NCI-H524 treated with DMSO at 0.1 percent for 48 hours (cell line): ENCODE measurements around the gene DNM2.

ENCODE experiments used
- DNase-seq: peaks from one replicate; lab custom pipeline; 2025; lab: John Stamatoyannopoulos, UW

The DNM2 gene

DNA sequence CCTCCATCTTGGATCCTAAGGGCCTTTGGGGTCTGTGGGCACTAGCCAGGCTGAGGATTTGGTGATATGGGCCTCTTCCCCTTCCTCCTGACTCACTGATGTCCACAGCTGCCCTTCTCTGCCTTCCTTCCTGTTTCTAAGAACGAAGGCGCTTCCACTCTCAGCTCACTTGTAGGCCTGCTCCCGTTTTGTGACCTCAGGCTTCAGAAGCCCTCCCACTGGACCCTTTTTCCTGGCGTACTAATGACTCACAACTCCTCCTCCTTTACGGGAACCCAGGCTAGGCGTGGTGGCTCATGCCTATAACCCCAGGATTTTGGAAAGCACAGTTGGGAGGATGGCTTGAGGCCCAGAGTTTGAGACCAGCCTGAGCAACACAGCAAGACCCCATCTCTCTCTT, 62.5 kb downstream of the DNM2 start:
- no peak for DNase-seq

DNA sequence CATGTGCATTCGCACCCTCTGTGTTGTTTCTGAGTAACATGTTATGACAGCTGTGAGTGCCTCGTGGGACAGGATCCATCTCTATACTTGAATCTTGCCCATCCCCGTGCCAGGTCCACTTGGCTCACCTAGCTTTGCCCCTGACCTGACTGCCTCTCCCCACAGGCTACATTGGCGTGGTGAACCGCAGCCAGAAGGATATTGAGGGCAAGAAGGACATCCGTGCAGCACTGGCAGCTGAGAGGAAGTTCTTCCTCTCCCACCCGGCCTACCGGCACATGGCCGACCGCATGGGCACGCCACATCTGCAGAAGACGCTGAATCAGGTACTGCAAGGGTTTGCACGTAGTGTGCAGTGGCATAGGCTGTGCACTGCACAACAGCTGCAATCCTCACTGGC, 64.9 kb downstream of the DNM2 start:
- no peak for DNase-seq

DNA sequence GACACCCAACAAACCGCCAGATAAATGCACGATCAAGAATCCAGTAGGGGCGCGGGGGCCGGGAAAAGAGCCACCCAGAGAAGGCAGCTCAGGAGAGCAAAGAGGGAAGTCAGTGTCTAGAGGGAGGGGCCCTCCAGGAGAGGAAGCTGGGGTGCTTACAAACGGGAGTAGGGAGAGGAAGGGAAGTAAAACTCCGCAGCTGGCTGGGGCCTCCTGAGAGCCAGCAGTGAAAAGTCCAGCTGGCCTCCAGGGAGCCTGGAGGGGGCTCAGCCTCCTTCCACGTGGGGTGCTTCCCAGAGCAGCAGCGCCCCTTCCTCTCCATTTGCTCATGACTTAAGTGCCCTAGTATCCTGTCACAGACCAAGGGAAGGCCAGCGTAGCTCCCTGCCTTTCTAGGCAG, 66.4 kb downstream of the DNM2 start:
- DNase-seq, result no peak

DNA sequence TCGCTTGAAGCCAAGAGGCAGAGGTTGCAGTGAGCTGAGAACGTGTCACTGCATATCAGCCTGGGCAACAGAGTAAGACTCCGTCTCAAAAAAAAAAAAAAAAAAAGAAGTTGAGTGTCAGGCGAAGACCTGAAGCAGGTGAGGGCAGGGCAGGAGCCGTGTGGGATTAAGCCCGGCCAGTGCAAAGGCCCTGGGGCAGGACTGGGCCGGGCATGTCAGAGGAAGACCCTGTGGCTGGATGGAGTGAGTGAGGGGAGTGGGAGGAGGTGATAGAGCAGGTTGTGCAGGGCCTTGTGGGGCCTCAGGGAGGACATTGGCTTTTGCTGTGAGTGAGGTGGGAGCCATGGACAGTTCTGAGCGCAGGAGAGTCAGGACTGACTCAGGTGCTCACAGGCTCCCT, 70.3 kb downstream of the DNM2 start:
- DNase-seq, result no peak

DNA sequence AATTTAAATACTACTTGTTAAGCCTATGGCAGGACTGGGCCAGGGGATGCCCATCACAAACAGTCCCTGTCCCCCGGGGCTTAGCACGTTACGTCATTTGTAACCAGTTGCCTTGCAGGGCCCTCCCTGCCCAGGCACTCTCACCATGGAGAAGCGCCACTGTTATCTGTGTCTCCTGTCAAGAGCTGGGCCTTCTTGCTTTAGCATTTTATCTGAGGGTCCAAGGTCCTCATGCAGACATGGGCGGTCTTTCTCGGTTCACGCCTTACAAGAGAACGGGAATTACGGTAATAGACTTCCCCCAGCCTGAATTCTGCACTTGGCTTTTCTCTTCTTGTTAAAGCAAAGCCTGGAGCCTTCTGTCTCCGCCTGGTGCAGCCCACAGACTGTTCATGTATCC, 72.0 kb downstream of the DNM2 start:
- no peak for DNase-seq

DNA sequence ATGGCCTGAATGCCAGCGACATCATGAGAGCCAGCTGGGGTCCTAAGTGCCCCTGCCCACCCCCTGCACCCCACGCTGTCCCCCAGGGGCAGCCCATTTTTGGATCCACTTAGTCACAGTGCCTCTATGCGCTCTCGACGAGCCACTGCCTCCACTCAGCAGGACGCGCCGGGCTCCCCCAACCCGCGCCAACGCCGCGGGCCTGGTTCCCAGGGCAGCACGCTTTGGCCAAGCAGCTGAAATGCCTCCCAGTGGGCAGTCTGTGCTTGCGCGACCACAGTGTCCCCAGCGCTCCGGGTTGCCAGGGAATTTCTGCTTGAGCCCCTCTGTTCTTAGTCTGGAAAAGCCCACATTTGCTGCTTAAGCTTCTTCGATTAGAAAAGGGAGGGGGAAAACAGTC, 78.8 kb downstream of the DNM2 start:
- DNase-seq, result no peak

DNA sequence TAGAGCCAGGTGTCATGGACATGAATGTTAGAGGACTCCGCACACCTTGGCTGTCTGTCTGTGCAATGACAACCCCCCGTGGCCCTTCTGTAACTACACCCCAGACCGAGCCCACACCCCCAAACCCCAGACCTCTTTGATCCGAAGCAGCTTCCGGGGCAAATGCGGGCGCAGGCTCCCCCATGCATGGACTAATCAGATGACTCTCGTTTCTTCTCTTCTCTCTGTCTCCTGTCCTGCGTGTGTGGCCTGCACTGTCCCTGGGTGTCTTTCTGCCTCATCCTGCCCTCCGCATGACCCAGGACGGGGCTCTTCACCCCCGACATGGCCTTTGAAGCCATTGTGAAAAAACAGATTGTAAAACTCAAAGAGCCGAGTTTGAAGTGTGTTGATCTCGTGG, 79.2 kb downstream of the DNM2 start:
- no peak for DNase-seq

DNA sequence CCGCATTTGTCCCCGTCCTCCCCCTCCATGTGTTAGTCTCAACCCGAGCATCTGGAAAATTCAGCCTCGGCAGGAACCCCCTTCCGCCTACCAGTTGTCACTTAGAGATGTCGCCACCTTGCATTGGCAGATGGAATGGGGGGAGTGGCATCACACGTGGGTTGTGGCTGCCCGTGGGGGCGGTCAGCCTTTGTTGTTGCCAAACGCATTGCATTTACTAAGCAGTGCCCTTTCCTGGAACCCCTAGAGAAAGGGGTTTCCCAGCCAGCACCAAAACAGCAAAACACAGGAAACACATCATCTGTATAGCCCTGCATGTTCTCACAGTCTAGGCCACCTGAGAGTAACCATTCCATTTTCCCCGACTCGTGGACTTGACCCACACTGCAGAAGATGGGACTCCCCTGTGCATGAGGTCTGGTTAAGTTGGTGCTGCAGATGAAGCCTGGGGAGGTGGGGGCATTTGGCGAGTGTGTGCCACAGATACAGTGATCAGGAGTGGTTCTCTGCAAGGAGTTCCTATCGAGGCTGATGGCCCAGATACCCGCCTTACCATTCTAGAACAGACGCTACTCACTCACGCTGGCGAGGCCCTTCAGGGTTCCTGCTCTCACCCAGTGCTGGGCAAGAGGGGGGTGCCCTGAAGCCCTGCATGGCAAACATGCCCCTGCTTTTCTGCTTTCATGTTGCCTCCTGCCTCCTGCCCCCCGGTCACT, 79.8 kb downstream of the DNM2 start:
- no peak for DNase-seq

DNA sequence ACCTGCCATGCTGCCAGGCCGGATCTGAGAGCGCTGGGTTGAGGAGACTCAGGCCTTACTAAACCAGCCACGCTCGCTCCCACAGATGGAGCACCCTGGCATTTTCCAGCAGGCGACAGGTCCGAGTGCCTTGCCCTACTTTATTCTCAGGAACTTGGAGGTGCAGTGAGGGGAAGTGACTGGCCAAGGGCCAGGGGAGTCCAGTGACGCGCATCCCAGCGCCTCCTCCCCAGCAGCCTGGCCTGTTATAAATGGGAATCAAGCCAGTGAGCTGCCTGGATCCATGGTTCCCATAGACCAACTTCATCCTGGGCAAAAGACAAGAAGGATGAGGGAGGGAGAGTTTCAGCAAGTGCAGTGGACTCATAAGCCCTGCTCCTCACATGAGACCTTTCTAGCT, 82.6 kb downstream of the DNM2 start:
- DNase-seq, result no peak

DNA sequence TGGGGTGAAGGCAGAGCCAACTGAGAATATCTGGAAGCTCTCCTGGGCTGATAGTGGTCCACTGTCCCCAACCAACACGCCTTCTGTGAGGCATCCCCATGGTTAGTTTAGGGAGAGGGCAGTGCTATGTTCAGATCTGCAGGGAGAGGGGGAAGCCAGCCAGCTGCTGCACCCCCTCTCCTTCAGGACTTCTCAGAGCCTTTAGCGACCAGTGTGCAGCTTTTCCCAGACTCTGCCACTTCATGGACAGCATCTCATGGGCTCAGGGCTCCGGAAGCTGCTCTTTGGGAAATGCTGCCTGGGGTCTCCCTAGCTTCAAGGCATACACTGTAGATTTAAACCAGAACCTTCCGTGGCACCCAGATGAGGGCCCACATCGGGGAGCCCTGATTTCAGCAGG, 84.6 kb downstream of the DNM2 start:
- DNase-seq, result no peak

DNA sequence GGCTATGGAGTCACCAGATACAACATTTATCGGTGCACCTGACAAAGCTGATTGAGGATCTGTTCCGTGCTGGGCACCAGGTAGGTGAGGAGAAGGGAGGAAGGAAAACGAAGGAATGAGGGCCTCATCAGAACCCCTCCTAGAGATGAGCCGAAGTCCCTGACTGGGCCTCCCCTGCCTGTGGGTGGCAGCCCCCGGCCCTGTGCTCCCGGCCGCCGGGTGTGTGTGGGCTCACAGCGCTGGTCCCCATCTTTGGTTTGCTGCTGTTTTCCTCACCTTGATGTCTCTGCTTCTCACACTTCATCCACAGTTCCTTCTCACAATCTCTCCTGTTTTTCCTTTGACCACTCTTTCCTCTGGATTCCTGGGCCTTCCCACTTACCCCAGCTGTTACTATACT, 85.4 kb downstream of the DNM2 start:
- no peak for DNase-seq

DNA sequence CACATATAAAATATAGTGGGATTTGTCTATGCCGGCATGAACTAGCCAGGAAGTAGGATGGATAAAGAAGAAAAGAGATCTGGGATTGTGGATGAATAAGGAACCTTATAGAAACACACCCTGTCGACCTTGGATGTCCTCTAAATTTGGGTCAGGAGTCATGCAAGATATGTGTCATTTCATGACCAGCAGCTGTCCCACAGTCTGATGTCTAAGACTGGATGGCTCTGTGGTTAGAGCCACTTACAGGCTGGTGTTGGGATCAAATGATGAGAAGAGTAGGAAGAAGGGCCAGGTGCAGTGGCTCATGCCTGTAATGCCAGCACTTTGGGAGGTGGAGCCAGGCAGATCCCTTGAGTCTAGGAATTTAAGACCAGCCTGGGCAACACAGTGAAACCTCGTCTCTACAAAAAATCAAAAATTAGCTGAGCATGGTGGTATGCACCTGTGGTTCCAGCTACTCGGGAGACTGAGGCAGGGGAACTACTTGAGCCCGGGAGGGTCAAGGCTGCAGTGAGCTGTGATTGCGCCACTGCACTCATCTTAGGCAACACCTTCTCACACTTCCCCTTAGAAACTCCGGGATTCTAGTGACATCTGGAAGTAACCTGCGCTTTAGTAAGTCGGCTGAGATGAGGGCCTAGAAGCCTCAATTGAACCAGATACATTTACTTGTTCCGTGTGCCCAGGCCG, 87.3 kb downstream of the DNM2 start:
- DNase-seq, result peak; percentile 25

DNA sequence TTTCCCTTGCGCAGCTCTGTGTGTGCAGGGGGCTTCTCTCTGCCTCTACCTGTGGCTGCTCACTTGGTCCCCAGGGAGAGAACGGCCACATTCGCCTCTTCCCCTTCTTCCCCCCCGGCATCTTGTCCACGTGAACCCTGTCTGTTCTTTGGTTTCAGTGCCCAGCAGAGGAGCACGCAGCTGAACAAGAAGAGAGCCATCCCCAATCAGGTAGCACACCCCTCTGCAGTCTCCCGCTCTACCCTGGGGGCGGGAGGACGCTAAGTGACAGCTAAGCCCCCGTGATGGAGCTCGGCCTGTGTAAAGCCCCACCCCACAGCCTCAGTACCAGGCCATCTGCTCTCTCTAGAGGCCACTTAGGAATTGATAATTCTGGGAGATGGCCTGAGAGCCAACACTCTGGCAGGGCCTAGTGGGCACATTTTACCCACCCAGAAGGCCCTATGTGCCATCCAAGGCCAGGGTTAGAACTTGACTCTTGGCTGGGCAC, 87.9 kb downstream of the DNM2 start:
- peak; percentile 88 for DNase-seq

DNA sequence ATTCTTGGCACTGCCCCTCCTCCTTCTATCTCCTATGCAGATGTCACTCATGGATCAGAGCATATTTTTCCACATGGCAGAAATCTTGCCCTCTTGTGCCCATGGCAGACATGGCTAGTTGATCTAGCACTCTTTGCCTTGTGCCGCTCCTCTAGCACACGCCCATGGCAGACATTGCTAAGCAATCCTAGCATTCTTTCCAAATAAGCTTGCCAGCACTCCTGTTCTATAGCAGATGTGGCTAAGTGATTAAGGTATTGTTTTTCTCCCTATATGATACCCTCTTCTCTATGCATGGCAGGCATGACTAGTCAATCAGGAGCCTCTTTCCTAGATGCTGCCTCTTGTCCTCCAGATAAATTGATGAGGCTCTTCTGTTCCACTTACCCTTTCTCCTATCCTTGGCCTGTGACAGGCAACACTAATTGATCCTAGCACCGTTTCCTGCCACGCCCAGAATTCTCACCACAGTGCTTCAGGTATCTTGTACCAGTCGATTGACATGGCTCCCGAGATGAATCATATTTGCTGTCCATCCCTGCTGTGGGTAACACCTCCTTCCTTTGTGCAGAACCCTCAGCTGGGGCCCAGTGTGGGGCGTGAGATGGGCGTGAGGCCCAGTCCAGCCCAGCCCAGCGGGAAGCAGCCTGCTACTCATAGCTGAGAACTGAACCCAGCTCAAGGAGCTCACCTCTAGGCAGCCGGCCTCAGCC, 91.2 kb downstream of the DNM2 start:
- no peak for DNase-seq

DNA sequence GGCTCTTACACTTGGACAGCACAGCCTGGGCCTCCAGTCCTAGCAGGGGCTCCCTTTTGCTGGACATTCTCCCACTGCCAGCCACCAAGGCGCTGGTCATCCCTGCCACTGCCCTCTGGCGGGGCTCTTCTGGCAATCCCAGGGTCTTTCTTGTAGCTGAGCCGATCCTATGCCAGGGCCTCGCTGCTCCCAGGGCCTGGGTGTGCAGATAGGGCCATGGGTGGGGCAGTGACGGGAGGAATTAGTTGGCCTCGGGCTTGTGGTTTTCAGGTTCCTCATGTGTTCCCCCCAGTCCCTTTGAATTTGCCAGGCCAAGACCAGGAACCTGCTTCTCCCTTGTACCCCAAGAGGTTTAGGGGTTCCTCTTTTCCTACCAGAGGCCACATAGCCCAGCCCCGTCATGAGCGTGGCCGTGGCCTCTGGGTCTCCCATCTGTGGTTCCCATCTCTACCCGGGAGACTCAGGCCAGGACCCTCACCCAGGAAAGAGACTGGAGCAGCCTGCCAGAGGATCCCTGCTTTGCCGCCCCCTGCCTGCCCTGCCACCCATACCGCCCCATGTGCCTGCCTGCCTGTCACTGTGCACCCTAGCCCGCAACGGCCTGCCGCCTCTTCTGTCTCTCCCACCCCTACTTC, 91.9 kb downstream of the DNM2 start:
- DNase-seq, result no peak

DNA sequence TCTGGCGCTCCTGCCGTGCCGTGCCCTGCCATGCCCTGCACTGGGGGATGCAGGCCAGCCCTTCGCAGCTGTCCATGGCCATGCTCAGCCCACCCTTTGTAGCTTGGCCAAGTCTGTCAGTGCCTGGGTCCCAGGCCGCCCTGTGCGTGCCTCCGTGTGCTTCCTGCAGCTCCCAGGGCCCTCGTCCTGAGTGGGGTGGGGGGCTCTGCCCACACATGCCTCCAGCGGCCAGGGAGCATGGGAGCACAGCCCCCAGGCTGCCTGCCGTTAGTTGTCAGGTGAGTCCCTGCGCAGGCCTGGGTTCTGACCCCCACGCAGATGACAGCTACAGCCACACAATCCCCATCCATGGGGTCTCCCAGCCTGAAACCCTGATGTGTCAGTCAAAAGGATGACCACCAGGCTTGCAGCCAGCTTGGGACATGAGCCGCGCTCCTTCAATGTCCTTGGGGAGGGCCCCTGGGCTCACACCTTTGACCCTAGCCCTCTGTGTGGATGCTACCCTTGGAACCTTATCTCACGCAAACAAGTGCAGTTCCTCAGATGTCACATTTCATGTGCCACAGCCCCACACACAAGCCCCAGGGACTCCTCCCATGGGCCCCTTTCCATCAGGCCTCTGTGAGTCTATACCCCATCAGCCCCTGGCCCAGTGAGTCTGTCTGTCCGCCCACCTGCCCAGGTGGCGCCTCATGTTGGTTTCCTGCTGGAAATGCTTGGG, 93.7 kb downstream of the DNM2 start:
- DNase-seq, result no peak

DNA sequence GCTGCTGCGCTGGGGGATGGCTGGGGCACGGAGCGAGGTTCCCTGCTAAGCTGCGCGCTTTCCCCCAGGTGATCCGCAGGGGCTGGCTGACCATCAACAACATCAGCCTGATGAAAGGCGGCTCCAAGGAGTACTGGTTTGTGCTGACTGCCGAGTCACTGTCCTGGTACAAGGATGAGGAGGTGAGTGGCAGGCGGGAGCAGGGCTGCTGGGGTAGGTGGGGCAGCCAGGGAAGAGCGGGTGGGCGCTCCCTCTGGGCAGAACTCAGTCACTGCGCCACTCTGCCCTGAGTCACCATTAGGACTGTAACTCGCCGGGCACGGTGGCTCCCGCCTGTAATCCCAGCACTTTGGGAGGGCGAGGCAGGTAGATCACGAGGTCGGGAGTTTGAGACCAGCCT, 94.3 kb downstream of the DNM2 start:
- no peak for DNase-seq

DNA sequence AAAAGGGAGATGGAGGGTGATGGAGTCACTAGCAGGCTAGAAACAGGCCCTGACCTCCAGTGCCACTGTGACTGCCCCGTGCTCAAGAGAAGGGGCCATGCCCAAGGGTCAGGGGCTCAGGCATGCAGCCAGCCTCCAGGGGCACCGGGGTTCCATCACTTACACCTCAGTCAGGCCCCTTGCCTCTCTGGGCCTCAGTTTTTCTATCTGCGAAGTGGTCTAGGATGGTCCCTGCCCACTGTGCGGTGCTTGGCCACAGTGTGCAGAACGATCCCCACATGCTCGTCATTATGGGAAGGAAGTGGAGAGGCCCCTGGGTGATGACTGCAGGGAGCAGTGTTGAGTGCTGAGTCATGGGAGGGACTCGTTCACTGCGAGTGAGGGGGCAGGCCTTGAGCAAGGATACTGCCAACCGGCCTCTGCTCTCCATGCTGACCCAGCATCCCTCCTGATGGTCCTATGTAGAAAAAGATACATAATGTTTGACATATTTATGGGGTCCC, 95.1 kb downstream of the DNM2 start:
- no peak for DNase-seq

DNA sequence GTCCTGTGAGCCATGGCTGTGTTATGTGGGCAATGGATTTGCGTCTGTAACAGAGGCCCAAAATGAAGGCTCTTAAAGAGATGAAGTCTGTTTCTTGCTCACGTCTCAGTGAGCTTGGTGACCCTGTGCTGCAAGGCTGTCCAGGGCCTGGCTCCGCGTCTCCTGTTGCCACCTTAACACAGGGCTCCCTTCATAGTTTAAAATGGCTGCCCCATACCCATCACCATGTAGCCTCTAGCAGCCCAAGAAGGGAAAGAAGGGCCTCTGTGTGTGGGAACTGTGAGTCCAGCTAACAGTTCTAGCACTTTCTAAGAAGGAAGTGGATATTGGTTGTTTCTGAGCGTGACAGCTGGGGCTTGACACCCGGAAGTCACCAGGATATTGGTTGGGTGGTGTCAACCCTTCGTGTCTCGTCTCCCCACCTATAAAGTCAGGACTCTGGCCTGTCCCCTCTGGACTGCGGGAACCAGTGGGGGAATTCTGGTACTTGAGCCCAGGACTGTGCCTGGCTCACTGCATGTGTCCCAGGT, 97.2 kb downstream of the DNM2 start:
- no peak for DNase-seq

DNA sequence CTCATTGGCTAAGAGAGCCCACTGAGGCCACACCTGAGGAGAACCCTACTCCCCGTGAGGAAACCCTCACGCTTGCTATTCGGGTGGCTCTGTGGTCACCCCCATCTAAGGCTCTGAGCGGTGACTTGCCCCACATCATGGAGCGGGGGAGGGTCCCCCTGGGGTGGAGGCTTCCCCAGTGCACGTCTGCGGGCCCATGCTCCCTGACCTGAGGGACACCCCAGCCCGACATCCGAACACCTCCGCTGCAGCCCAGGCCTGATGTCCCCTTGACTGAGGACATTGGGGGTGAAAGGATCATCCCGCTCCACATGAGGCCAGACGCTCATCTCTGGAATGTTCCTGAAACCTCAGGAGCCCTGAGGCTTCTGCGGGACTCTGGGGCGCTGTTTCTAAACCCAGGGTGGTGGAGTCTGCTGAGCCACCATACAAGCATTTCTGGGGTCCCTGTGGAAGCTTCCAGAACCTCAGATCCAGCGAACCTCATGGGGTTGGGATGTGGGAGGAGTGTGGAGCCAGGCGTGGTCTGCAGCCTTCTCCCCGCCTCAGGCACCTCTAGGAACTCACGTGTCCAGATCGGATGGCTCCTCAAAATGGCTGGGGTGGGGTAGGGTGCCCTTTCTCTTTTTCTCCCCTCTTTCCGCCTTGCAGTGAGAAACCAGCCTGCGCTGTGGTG, 98.2 kb downstream of the DNM2 start:
- DNase-seq, result no peak

DNA sequence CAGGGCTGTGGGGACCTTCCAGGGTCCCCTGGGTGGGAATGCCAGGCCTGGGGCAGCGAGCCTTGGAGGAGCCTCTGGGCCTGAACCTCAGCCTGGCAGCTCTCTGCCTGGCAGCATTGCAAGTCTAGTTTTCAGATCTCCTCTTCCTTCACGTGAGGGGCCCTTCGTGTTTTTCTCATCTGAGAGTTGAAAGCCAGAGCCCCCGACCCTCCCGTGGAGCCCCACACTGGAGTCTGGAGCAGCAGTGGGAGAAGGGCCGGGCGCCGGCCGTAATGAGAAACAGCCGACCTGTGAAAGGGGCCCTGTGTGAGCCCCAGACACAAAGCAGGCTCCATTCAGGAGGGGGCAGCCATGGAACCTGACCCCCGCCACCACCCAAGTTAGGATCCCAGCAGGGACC, 98.8 kb downstream of the DNM2 start:
- no peak for DNase-seq
